ENCODE results near the gene SCGB1D1. TPM values are rescaled to one million over a fixed set of nuclear protein-coding genes. Genes with fewer than 3 reads are reported as not detected.

The SCGB1D1 gene, protein sequence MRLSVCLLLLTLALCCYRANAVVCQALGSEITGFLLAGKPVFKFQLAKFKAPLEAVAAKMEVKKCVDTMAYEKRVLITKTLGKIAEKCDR
- not detected in 2 replicates for total RNA-seq

DNA sequence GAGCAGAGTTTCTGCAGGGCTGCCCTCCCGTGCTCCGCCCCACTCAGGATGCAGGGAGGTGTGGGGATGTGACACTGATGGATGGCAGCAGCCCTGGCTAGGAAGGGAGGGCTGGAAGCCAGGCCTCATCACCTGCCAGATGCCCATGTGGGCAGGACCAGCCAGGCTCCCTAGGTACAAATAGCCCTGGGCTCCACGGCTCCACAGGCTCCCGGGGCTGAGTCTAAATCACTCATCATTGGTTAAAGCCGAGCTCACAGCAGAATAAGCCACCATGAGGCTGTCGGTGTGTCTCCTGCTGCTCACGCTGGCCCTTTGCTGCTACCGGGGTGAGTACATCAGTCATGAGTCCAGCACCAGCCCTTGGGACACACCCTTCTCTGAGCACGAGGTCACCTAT is at the start of gene SCGB1D1:
TSS of gene SCGB1D1 (plus strand) at position 206 of the 400 bp plus-strand sequence. CDS start at position 275, 69 bp downstream.
- no peak for DNase-seq (ENCODE audit: low read depth)
- TF ChIP-seq, protein P1, sequence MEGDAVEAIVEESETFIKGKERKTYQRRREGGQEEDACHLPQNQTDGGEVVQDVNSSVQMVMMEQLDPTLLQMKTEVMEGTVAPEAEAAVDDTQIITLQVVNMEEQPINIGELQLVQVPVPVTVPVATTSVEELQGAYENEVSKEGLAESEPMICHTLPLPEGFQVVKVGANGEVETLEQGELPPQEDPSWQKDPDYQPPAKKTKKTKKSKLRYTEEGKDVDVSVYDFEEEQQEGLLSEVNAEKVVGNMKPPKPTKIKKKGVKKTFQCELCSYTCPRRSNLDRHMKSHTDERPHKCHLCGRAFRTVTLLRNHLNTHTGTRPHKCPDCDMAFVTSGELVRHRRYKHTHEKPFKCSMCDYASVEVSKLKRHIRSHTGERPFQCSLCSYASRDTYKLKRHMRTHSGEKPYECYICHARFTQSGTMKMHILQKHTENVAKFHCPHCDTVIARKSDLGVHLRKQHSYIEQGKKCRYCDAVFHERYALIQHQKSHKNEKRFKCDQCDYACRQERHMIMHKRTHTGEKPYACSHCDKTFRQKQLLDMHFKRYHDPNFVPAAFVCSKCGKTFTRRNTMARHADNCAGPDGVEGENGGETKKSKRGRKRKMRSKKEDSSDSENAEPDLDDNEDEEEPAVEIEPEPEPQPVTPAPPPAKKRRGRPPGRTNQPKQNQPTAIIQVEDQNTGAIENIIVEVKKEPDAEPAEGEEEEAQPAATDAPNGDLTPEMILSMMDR (IDR thresholded peaks at IDR 0.05; ENCODE audit: insufficient read depth, low read depth, low read length): no peak
- no peak within 1 kb of the TSS for H3K4me3 ChIP-seq (ENCODE audit: low read depth, low read length)

DNA sequence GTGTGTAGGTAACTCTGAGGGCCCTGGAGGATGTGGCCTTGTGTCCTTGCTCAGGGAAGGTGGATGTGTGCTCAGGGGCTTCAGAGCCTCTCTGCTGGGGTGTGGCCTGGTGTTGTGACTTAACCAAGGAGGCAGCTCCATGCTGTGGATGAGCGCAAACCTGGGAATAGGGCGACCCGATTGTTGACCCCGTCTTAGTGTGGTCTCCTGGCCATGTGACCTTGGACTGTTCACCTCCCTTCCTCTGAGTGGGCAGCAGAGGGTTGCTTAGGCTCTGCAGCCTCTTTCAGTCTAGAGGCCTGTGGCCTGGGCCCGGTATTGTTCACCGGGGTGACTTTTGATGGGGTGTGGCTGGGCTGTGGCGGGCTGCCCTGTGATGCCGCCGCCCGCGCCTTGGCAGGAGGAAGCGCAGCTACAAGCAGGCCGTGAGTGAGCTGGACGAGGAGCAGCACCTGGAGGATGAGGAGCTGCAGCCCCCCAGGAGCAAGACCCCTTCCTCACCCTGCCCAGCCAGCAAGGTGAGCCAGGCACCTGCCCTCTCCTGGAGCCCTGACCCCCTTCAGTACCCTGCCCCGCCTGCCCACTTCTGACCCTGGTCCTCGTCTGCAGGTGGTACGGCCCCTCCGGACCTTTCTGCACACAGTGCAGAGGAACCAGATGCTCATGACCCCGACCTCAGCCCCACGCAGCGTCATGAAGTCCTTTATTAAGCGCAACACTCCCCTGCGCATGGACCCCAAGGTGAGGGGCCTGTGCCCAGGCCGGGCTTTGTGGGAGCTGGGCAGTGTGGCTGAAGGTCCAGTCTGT is 49.5 kb upstream of the SCGB1D1 start:
- TF ChIP-seq, protein P1 (IDR thresholded peaks at IDR 0.05; ENCODE audit: insufficient read depth, low read depth, low read length): no peak
- DNase-seq (ENCODE audit: low read depth): no peak
- no peak overlapping the region for H3K4me3 ChIP-seq (ENCODE audit: low read depth, low read length)

DNA sequence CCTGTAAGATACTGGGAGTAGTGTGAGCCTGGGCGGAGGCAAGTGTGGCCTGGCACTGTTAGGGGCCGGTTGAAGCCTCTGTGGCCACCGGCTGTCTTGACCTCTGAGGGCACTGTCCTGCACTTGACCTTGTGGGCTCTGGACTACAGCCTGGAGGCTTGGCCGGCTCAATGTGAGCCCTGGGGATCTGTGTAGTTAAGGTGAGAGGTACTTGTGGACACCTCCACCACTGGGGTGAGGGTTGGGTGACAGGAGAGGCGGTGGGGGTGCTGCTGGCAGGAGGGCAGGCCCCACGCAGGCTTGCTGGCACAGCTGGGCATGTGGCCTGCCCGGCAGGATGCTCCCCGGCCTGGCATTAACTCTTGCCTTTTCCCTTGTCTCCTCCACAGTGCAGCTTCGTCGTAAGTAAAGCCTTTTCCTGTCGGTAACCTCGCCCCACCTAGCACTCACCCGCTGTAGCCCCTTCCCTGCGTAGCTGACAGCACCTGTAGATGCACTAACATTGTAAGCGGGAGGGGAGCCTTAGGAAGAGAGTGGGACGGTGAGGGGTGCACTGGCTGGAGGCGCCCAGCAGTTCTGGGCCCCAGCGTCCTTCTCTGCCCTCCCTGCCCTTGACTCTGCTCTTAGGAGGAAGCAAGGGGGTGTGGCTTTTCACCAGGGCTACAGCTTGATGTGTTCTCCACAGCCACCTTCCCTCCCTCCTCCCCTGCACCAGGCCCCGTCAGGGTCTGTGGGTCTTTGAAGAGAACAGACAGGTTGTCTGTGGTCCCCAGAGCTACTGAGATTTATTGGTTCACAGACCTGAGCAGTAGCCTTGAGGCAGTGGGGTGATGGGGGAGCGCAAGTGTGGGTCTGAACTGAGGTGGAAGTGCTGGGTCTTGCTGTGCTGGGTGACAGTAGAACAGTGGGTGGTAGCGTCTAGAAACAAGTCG is 48.6 kb upstream of the SCGB1D1 start:
- DNase-seq (ENCODE audit: low read depth): no peak
- TF ChIP-seq, protein P1 (IDR thresholded peaks at IDR 0.05; ENCODE audit: insufficient read depth, low read depth, low read length): no peak
- H3K4me3 ChIP-seq (ENCODE audit: low read depth, low read length): no peak overlapping the region

DNA sequence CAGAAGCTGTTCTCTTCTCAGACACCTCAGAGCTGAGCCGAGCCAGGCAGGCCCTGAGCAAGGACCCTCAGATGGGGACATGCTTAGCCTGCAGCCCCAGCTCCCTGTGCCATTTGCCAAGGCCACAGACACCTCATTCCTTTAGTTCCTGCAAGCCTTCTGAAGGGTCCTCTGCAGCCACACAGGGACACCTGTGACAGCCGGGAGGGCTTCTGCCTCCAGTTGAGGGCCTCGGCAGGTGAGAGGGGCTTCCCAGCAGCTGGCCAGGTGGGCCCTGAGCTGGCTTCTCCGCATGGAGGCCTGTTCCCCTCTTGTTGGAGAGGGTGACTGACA is 48.0 kb upstream of the SCGB1D1 start:
- TF ChIP-seq, protein P1 (IDR thresholded peaks at IDR 0.05; ENCODE audit: insufficient read depth, low read depth, low read length): no peak
- no peak overlapping the region for H3K4me3 ChIP-seq (ENCODE audit: low read depth, low read length)
- no peak for DNase-seq (ENCODE audit: low read depth)

DNA sequence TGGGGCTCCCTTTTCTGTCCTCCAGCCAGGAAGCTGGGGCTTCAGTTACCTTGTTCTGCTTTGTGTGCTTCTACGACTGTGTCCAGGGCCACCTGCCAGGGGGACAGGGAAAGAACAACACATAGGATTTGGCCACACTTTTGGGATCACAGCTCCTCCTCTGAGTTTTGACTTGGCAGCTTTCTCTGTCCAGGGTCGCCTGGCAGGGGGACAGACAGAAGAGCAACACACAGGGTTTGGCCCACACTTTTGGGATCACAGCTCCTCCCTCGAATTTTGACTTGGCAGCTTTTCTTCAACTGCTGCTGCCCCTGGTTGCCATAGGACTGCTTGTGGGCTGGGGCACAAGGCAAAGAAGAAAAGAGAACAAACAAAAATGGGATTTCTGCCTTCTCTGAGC is 47.1 kb upstream of the SCGB1D1 start:
- DNase-seq (ENCODE audit: low read depth): no peak
- TF ChIP-seq, protein P1 (IDR thresholded peaks at IDR 0.05; ENCODE audit: insufficient read depth, low read depth, low read length): no peak
- H3K4me3 ChIP-seq (ENCODE audit: low read depth, low read length): no peak overlapping the region

DNA sequence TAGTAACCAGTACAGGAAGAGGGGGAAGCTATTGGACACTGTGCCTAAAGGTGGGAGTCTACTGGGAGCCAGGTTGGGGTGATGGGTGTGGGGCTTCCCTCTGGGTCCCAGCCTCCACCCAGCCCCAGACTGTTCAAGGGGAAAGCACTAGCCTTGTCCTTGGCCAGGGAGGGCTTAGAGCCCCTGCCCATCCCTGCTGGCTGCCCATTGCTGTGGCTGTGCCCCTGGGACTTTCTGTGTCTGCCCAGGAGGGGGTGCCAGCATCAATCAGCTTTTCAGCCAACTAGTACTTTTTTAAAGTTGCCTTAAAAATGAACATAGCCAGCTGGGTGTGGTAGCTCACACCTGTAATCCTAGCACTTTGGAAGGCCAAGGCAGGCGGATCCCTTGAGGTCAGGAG is 46.3 kb upstream of the SCGB1D1 start:
- DNase-seq (ENCODE audit: low read depth): no peak
- TF ChIP-seq, protein P1 (IDR thresholded peaks at IDR 0.05; ENCODE audit: insufficient read depth, low read depth, low read length): no peak
- H3K4me3 ChIP-seq (ENCODE audit: low read depth, low read length): no peak overlapping the region

All from fibroblast of villous mesenchyme (primary cell).